ENCODE data around the gene PNPO. TPM values are rescaled to one million over a fixed set of nuclear protein-coding genes. Genes with fewer than 3 reads are reported as not detected.

Gene PNPO
- total RNA-seq, 1 donor from 2014 or later, result 8.2 TPM

GRCh38 chr17:47949946-47950345 lies 8.6 kb downstream of the PNPO start:
- no peaks in the 10 kb centered on the region for H3K36me3 Mint-ChIP-seq (ENCODE audit: low read depth)
- no peaks in the 10 kb centered on the region for H3K9me3 Mint-ChIP-seq (ENCODE audit: low read depth)
- H3K27me3 Mint-ChIP-seq (ENCODE audit: low read depth), result no peaks in the 10 kb centered on the region
- TF ChIP-seq, protein P1, sequence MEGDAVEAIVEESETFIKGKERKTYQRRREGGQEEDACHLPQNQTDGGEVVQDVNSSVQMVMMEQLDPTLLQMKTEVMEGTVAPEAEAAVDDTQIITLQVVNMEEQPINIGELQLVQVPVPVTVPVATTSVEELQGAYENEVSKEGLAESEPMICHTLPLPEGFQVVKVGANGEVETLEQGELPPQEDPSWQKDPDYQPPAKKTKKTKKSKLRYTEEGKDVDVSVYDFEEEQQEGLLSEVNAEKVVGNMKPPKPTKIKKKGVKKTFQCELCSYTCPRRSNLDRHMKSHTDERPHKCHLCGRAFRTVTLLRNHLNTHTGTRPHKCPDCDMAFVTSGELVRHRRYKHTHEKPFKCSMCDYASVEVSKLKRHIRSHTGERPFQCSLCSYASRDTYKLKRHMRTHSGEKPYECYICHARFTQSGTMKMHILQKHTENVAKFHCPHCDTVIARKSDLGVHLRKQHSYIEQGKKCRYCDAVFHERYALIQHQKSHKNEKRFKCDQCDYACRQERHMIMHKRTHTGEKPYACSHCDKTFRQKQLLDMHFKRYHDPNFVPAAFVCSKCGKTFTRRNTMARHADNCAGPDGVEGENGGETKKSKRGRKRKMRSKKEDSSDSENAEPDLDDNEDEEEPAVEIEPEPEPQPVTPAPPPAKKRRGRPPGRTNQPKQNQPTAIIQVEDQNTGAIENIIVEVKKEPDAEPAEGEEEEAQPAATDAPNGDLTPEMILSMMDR (IDR thresholded peaks at IDR 0.05), result no peak
- DNase-seq (ENCODE audit: low spot score), result no peak
- peaks cover 9% of the 10 kb centered on the region for H3K4me1 Mint-ChIP-seq (ENCODE audit: low read depth)
- no peak overlapping the region for H3K4me3 Mint-ChIP-seq (ENCODE audit: unreplicated experiment)
- H3K27ac Mint-ChIP-seq (ENCODE audit: unreplicated experiment), result no peak overlapping the region

- TF ChIP-seq, protein P1 (IDR thresholded peaks at IDR 0.05), result no peak
- peaks cover 9% of the 10 kb centered on the region for H3K4me1 Mint-ChIP-seq (ENCODE audit: low read depth)
- H3K9me3 Mint-ChIP-seq (ENCODE audit: low read depth), result no peaks in the 10 kb centered on the region
- no peak for DNase-seq (ENCODE audit: low spot score)
- no peaks in the 10 kb centered on the region for H3K27me3 Mint-ChIP-seq (ENCODE audit: low read depth)
- H3K4me3 Mint-ChIP-seq (ENCODE audit: unreplicated experiment), result no peak overlapping the region
- no peak overlapping the region for H3K27ac Mint-ChIP-seq (ENCODE audit: unreplicated experiment)
- H3K36me3 Mint-ChIP-seq (ENCODE audit: low read depth), result no peaks in the 10 kb centered on the region
Measured at GRCh38 chr17:47950448-47950847, 9.1 kb downstream of the PNPO start.

DNA sequence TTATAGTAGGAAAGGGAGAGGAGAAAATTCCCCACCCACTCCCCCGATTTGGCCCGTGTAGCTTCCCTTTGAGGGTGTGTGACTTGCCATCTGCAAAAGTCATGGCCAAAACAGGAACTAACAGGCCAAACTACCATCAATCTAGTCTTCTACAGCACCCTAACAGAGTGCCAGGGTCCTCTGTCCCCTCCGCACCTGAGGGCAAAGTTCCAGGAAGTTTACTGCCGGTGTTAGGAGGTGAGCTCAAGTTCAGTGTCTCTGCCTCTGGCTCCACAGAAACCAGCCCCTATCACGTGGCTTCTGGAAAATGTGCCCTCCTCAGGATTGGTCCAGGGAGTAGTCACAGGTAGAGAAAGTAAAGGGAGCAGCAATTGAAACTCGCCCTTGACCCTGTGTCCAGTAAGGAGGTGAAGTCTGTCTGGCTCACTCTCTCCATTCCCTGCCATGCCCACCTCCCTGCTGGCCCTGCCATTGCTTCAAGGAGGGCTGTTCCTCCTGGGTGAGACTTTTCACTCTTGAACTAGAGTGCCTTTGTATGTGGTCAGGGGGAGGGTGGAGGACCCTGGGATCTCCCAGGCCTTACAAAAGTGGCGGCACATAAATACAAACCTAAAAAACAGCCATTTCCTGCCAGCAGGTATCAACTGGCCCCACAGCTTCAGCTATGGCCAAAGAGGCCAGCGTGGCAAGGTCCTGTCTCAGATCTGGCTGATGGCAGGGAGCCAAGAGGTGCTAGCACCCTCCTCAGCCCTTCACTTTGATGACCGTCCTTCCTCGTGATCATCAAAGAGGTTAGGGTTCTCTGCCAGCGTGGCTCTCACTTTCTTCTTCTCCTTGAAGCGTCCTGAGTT lies 11.0 kb downstream of the PNPO start:
- Mint-ChIP-seq H3K27me3 (ENCODE audit: low read depth) (no peaks in the 10 kb centered on the region), H3K9me3 (ENCODE audit: low read depth) (no peaks in the 10 kb centered on the region), H3K27ac (ENCODE audit: unreplicated experiment) (no peak overlapping the region), H3K36me3 (ENCODE audit: low read depth) (no peaks in the 10 kb centered on the region), H3K4me3 (ENCODE audit: unreplicated experiment) (no peak overlapping the region), H3K4me1 (ENCODE audit: low read depth) (peaks cover 12% of the 10 kb centered on the region)
- DNase-seq (ENCODE audit: low spot score), result no peak
- TF ChIP-seq, protein P1 (IDR thresholded peaks at IDR 0.05), result no peak

DNA sequence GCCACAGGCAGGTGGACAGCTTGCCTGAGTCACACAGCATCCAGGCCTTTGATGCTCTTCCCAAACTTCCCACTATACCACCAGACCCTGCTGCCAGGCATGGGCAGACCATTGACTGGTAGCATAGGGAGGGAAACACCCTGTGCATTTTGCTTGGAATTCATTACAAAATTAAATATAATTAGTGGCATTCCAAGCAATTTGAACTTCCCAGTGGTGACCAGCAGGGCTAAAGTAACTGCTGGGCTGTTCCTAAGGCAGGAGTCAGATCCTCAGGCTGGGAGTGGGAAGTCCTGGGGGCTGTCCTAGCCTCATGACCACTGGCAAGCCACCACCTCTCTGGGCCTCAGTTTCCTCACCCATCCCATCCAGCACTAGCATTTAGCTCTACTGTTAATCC lies 12.5 kb downstream of the PNPO start:
- Mint-ChIP-seq H3K9me3 (ENCODE audit: low read depth) (no peaks in the 10 kb centered on the region), H3K4me1 (ENCODE audit: low read depth) (peaks cover 10% of the 10 kb centered on the region), H3K4me3 (ENCODE audit: unreplicated experiment) (no peak overlapping the region), H3K36me3 (ENCODE audit: low read depth) (no peaks in the 10 kb centered on the region), H3K27me3 (ENCODE audit: low read depth) (no peaks in the 10 kb centered on the region), H3K27ac (ENCODE audit: unreplicated experiment) (no peak overlapping the region)
- no peak for DNase-seq (ENCODE audit: low spot score)
- TF ChIP-seq, protein P1 (IDR thresholded peaks at IDR 0.05), result no peak

DNA sequence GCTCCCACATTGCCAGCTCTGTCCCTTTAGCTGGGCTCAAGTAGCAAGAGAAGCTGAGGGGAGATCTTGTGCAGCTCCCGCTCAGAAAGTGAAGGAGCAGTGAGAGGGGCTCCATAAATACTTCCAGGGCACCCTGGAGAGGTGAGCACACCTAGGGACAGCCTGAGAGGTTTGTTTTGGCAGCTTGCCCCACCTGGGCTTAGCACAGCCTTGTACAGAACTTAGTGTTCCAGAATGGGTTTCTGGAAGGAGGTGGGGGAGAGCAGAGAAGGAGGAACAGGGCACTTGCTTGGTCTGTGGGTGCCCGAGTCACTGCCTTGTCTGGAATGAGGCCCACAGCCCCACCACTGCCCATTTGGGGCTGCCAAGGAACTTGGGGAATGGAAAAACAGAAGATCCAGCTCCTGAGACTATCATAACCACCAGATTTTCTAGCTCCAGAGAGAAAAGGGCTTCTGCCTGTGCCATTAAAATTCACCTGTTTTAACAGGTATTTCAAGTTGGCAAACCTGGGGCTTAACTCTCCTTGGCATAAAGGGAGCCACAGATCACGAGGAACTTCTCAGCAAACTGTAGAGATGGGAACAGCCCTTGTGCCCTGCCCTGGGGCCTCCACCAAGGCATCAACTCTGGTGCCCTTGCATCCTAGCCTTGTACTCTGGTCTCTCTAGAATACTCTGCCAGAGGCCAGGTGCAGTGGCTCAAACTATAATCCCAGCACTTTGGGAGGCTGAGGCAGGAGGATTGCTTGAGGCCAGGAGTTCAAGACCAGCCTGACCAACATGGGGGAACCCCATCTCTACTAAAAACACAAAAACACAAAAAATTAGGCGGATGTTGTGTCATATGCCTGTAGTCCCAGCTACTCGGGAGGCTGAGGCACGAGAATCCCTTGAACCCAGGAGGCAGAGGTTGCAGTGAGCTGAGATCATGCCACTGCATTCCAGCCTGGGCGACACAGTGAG lies 14.4 kb downstream of the PNPO start:
- Mint-ChIP-seq H3K27ac (ENCODE audit: unreplicated experiment) (no peak overlapping the region), H3K4me1 (ENCODE audit: low read depth) (peaks cover 3% of the 10 kb centered on the region), H3K4me3 (ENCODE audit: unreplicated experiment) (no peak overlapping the region), H3K27me3 (ENCODE audit: low read depth) (no peaks in the 10 kb centered on the region), H3K9me3 (ENCODE audit: low read depth) (no peaks in the 10 kb centered on the region), H3K36me3 (ENCODE audit: low read depth) (no peaks in the 10 kb centered on the region)
- DNase-seq (ENCODE audit: low spot score), result no peak
- TF ChIP-seq, protein P1 (IDR thresholded peaks at IDR 0.05), result no peak
